Measurements from ENCODE around the gene SPP2.

GRCh38 chr2:234026693-234027254 lies 23.7 kb upstream of the SPP2 start:
- TF ChIP-seq ZNF324 (CRISPR knock-in tag; IDR thresholded peaks at IDR 0.05): no peak
- TF ChIP-seq NUFIP1 (IDR thresholded peaks at IDR 0.05; ENCODE audit: partially characterized antibody): no peak
- TF ChIP-seq CTCF (IDR thresholded peaks at IDR 0.05 in 2 of 3, conservative IDR thresholded peaks at IDR 0.05 in 1 of 3; ENCODE audit: insufficient read depth in 2 of 3, low read depth in 1 of 3, low read length in 3 of 3): no peak
- no peak for TF ChIP-seq RAD21 (CRISPR knock-in tag; conservative IDR thresholded peaks at IDR 0.05 in 1 of 2, IDR thresholded peaks at IDR 0.05 in 1 of 2)
- TF ChIP-seq TSHZ1 (CRISPR knock-in tag; IDR thresholded peaks at IDR 0.05): no peak
- TF ChIP-seq NRF1 (conservative IDR thresholded peaks at IDR 0.05 in 1 of 2, IDR thresholded peaks at IDR 0.05 in 1 of 2): no peak
- no peak for TF ChIP-seq ERF (CRISPR knock-in tag; IDR thresholded peaks at IDR 0.05)
- TF ChIP-seq MED1 (CRISPR knock-in tag; IDR thresholded peaks at IDR 0.05; ENCODE audit: borderline replicate concordance): no peak

Data from K562 (cell line).